Mononuclear cell (primary cell): Measurements from ENCODE around the gene KIF23. TPM values are rescaled to one million over a fixed set of nuclear protein-coding genes. Genes with fewer than 3 reads are reported as not detected.

Experiments
- H3K27me3 ChIP-seq: 2 replicates; pipeline ENCODE4 v1.6.0; 2011; ENCODE audit warnings: low read length, control low read depth; ENCODE audit not compliant: insufficient read depth
- H3K4me1 ChIP-seq: 2 replicates; pipeline ENCODE4 v1.5.1; 2011; ENCODE audit warnings: mild to moderate bottlenecking, low read length, control low read depth; ENCODE audit not compliant: insufficient read depth
- H3K4me3 ChIP-seq: 2 replicates; pipeline ENCODE4 v1.5.1; 2011; ENCODE audit warnings: mild to moderate bottlenecking, low read length, moderate library complexity
- H3K9me3 ChIP-seq: 2 replicates; pipeline ENCODE4 v1.5.1; 2011; ENCODE audit warnings: low read depth, mild to moderate bottlenecking, control low read depth, low read length
- total RNA-seq: library from RNA; depleted of rRNA; stranded (reverse); fragments of >200 nt; gene quantifications from one replicate; pipeline ENCODE4 v1.2.3, GENCODE V29; 2012

The KIF23 gene
- total RNA-seq, 1 donor: 1.2 TPM

- H3K4me1 ChIP-seq: peaks cover 21% of the 10 kb centered on the region
- peak overlapping the region; percentile 64 for H3K4me3 ChIP-seq
These were observed 48.5 kb downstream of the KIF23 start for GRCh38 chr15:69462493-69463181.

GRCh38 chr15:69463182-69463756 is 49.1 kb downstream of the KIF23 start:
- Histone ChIP-seq H3K4me1 (peaks cover 27% of the 10 kb centered on the region), H3K4me3 (peak overlapping the region; percentile 64), H3K27me3 (no peaks in the 10 kb centered on the region)

More at GRCh38 chr15:69462493-69463181, 48.5 kb downstream of the KIF23 start:
- Histone ChIP-seq H3K27me3 (no peaks in the 10 kb centered on the region), H3K9me3 (no peaks in the 10 kb centered on the region)

GRCh38 chr15:69465253-69465652 is 51.1 kb downstream of the KIF23 start:
- Histone ChIP-seq H3K4me3 (no peak overlapping the region), H3K9me3 (no peaks in the 10 kb centered on the region), H3K27me3 (no peaks in the 10 kb centered on the region), H3K4me1 (peaks cover 42% of the 10 kb centered on the region)

More at GRCh38 chr15:69463182-69463756, 49.1 kb downstream of the KIF23 start:
- no peaks in the 10 kb centered on the region for H3K9me3 ChIP-seq

- Histone ChIP-seq H3K9me3 (no peaks in the 10 kb centered on the region), H3K27me3 (no peaks in the 10 kb centered on the region), H3K4me3 (no peak overlapping the region), H3K4me1 (peaks cover 41% of the 10 kb centered on the region)
These were observed 52.6 kb downstream of the KIF23 start for GRCh38 chr15:69466733-69467132.

GRCh38 chr15:69467636-69468035 is 53.5 kb downstream of the KIF23 start:
- Histone ChIP-seq H3K4me1 (peaks cover 34% of the 10 kb centered on the region), H3K4me3 (no peak overlapping the region), H3K9me3 (no peaks in the 10 kb centered on the region), H3K27me3 (no peaks in the 10 kb centered on the region)

- no peaks in the 10 kb centered on the region for H3K27me3 ChIP-seq
- H3K4me3 ChIP-seq: no peak overlapping the region
- H3K9me3 ChIP-seq: no peaks in the 10 kb centered on the region
- peaks cover 27% of the 10 kb centered on the region for H3K4me1 ChIP-seq
These were observed 54.3 kb downstream of the KIF23 start for GRCh38 chr15:69468241-69469121.

GRCh38 chr15:69469467-69470201 is 55.5 kb downstream of the KIF23 start:
- no peaks in the 10 kb centered on the region for H3K27me3 ChIP-seq
- H3K4me3 ChIP-seq: no peak overlapping the region
- peaks cover 25% of the 10 kb centered on the region for H3K4me1 ChIP-seq
- no peaks in the 10 kb centered on the region for H3K9me3 ChIP-seq

GRCh38 chr15:69472046-69472445 is 57.9 kb downstream of the KIF23 start:
- Histone ChIP-seq H3K4me1 (peaks cover 25% of the 10 kb centered on the region), H3K9me3 (no peaks in the 10 kb centered on the region), H3K27me3 (no peaks in the 10 kb centered on the region), H3K4me3 (no peak overlapping the region)

GRCh38 chr15:69472562-69472961 is 58.4 kb downstream of the KIF23 start:
- Histone ChIP-seq H3K4me3 (no peak overlapping the region), H3K9me3 (no peaks in the 10 kb centered on the region), H3K4me1 (peaks cover 22% of the 10 kb centered on the region), H3K27me3 (no peaks in the 10 kb centered on the region)

- H3K9me3 ChIP-seq: no peaks in the 10 kb centered on the region
- no peaks in the 10 kb centered on the region for H3K27me3 ChIP-seq
- no peak overlapping the region for H3K4me3 ChIP-seq
- peaks cover 4% of the 10 kb centered on the region for H3K4me1 ChIP-seq
These were observed 60.1 kb downstream of the KIF23 start for GRCh38 chr15:69474291-69474690.

- no peaks in the 10 kb centered on the region for H3K27me3 ChIP-seq
- no peaks in the 10 kb centered on the region for H3K4me1 ChIP-seq
- H3K9me3 ChIP-seq: no peaks in the 10 kb centered on the region
- no peak overlapping the region for H3K4me3 ChIP-seq
These were observed 60.8 kb downstream of the KIF23 start for GRCh38 chr15:69474846-69475455.

- H3K27me3 ChIP-seq: no peaks in the 10 kb centered on the region
- H3K9me3 ChIP-seq: no peaks in the 10 kb centered on the region
- no peak overlapping the region for H3K4me3 ChIP-seq
- no peaks in the 10 kb centered on the region for H3K4me1 ChIP-seq
These were observed 61.7 kb downstream of the KIF23 start for GRCh38 chr15:69475769-69476358.

- H3K27me3 ChIP-seq: no peaks in the 10 kb centered on the region
- peaks cover 4% of the 10 kb centered on the region for H3K4me1 ChIP-seq
- H3K4me3 ChIP-seq: no peak overlapping the region
- no peaks in the 10 kb centered on the region for H3K9me3 ChIP-seq
These were observed 62.7 kb downstream of the KIF23 start for GRCh38 chr15:69476704-69477473.
